HG03045 (cell line): ENCODE measurements around the gene PDZD4.

ENCODE experiments used
- ATAC-seq: cut with Tn5 transposase; IDR thresholded peaks from one replicate; pipeline ENCODE4 v1.9.1; 2021; ENCODE audit warnings: mild to moderate bottlenecking, moderate library complexity; ENCODE audit not compliant: unreplicated experiment

Gene PDZD4

DNA sequence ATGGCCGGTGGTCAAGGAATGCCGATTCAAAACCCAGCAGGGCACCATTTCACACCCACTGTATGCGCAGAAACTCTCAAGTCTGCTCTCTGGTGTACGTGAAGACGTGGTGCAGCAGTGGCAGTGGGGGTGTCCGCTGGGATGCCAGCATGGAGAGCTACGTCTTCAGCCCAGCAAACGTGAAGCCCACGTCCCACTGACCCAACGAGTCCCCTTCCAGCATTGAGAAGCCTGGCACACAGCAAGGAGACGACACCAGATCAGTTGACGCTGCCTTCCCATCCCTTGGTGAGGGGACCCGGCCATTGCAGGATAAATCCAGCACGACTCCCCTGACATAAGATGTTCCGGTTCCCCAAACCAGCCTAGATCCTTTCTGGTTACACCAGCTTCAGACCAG, 68.5 kb downstream of the PDZD4 start:
- ATAC-seq, result no peak

DNA sequence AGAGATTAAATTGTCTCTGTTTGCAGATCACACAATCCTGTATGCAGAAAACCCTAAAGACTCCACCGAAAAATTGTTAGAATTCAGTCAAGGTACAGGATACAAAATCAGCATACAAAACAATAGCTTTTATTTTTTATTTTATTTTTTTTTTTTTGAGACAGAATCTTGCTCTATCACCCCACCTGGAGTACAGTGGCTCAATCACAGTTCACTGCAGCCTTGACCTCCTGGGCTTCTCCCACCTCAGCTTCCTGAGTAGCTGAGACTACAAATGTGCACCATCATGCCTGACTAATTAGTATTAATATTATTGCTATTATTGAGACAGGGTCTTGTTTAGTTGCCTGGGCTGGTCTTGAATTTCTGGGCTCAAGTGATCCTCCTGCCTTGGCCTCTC, 75.2 kb downstream of the PDZD4 start:
- ATAC-seq, result no peak
